GM19099 (cell line): Measurements from ENCODE around the gene ODAD2.

Experiments used
- POLR2A ChIP-seq: IDR thresholded peaks from 3 replicates; pipeline ENCODE4 v1.6.1; 2011; ENCODE audit warnings: low read depth; ENCODE audit not compliant: insufficient read length; ENCODE audit errors: extremely low read depth

The ODAD2 gene

GRCh38 chr10:27899058-27899457, 99.8 kb downstream of the ODAD2 start:
- TF ChIP-seq POLR2A: no peak

- no peak for TF ChIP-seq POLR2A
Measured at GRCh38 chr10:27893358-27893954, 105.4 kb downstream of the ODAD2 start.

DNA sequence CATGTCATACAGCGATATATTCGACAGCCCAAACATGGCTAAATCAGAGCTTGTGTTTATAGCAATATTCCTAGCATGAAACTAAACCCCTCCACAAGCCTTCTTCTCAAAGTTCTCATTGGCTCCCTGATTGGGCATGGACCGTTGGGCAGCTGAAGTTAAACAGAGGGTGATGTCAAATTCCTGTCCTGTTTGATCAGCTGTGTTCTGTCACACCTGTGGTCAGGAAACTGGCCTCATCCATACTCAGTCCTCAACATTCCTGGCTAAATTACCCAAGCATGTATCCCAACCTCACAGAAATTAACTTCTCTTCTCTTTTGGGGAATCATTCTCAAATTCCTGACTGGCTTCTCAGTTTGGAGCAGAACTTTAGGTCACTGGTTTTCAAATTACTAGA, 107.9 kb downstream of the ODAD2 start:
- no peak for TF ChIP-seq POLR2A

GRCh38 chr10:27889518-27889917, 109.4 kb downstream of the ODAD2 start:
- no peak for TF ChIP-seq POLR2A

DNA sequence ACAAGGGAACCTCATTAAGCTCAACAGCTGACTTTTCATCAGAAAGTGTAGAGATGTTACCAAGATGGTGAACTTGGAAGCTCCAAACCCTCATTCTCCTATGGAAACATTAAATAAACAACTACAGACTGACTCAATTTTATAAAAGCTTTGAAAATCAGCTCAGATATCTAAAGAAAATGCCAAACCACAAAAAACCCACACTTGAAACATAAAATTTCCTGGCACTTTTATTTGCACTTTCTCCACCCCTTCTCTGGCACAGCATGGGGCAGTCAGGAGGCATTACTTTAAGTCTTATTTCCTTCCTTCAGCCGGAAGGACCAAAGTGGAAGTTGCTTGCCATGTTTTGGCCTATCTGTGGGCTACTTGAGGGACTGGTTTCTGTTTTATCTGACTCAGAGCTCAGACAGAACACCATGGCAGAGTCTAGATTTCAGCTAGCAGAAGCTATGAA, 114.7 kb downstream of the ODAD2 start:
- TF ChIP-seq POLR2A: no peak

- TF ChIP-seq POLR2A: no peak
Measured at GRCh38 chr10:27878281-27878680, 120.6 kb downstream of the ODAD2 start.

GRCh38 chr10:27865221-27865635, 133.7 kb downstream of the ODAD2 start:
- no peak for TF ChIP-seq POLR2A

GRCh38 chr10:27861781-27862180, 137.1 kb downstream of the ODAD2 start:
- no peak for TF ChIP-seq POLR2A

- TF ChIP-seq POLR2A: no peak
Measured at GRCh38 chr10:27857616-27858015, 141.3 kb downstream of the ODAD2 start.

- no peak for TF ChIP-seq POLR2A
Measured at GRCh38 chr10:27844223-27844622, 154.7 kb downstream of the ODAD2 start.

DNA sequence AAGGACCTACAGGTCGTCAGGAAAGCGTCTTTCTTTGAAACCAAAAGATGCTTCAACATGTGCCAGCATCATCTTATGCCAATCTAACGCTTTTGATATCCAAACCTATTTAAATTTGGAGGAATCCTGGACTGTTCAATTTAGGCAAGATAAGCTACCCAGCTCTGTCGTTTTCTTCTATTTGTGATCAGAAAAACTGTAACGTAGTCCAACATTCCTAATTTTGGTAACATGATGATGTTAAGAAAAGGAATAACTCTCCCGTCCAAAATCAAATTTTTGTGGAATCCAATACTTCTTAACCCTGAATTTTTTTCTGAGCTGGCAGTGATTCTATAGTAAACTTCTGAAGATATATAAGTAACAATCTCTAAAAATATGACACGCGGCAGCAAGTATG, 160.0 kb downstream of the ODAD2 start:
- TF ChIP-seq POLR2A: no peak

DNA sequence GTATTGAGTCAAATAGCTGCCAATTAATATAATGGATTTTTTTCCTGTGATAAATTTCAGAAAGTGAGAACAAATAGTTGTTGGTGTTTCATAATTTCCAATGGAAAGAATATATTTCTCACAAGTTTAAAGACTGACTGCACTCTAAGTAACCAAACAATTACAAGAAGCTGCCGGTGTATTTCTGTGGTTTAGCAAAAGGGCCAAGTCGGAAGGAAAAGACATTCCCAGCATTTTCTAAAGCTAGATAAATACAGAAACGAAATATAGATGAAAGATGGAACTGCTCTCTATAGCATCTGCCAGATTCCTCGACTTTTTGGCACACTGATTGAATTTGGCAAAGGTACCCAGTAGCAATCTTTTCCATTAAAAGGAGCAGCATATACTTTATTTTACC, 160.5 kb downstream of the ODAD2 start:
- TF ChIP-seq POLR2A: no peak

DNA sequence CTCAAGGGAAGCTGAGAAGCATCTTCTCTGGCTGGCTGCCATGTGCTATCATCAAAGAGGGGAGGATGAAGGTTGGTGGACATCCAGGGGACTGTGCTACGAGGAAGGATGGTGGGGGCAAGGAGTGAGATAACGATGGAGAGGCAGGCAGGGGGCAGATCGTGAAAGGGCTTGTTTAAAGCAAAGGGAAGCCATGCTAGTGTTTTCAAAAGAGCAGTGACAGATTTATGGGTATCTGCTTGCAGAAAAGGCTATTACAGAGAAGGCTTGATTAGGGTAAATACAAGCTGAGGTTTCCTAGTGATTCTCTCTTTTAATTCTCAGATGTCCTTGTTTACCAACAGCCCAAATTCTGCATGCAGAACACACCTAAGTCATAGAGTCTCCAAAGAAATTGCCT, 164.4 kb downstream of the ODAD2 start:
- no peak for TF ChIP-seq POLR2A

- TF ChIP-seq POLR2A: no peak
Measured at GRCh38 chr10:27833792-27834191, 165.1 kb downstream of the ODAD2 start.

DNA sequence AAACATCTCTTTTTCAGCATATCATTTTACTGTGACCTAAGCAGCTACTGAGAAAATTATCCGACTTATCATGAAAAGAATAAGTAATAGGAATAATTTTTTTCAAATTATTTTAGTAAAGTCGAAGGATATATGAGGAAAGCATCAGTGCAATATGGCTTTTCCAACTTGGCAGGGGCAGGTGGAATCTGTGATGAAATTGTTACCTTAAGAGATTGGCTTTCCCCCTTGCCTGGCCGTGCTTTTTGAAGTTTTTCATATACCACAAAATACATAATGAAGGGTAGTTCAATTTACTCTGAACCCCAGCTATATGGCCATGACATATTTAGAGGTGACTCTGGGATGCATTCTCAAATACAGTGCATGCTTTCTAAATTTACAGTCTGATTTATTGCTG, 166.1 kb downstream of the ODAD2 start:
- TF ChIP-seq POLR2A: no peak

DNA sequence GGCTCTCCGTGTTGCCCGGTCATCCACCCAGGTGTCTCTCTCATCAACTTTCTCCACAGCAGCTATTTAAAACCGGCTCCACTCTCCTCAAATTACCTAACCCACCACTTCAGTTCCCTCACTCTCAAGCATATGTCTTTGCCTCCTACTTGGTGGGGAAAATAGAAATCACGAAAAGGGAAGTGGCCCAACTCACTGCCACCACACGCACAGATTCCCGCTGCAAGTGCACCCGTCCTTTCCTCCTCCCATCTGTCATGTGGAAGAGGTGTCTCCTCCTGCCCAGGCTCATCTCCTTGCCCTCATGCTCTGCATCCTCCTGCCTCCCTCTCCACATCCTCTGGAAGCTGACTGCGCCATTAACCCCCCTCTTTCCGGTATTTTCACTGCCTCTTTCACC, 172.5 kb downstream of the ODAD2 start:
- TF ChIP-seq POLR2A: no peak

DNA sequence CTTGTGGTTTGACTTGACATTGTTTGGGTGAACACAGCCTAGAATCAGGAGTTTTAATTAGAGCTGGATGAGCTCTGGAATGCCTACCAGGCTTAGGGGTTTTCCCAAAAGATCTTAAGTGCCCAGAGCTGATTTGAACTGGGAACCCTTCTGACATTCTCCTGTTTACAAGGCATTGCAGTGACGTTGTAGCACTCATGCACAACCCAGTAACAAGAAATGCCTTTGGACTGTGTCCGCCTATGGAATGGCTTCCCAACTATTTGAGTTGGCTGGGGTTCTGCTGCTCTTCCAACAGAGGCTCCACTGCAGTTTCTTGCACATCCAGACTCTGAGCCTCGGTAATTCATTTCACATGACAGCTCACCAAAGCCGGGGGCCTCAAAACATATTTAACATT, 176.6 kb downstream of the ODAD2 start:
- no peak for TF ChIP-seq POLR2A
